HG02943 (cell line): ENCODE measurements around the gene P2RX3.
"Not testable (repeated sequence)": the region's sequence is repeated elsewhere in the genome, so short reads cannot be mapped to it uniquely, and the experiment has no call there.

Experiments
- ATAC-seq: cut with Tn5 transposase; IDR thresholded peaks from one replicate; pipeline ENCODE4 v1.9.1; 2021; ENCODE audit warnings: mild to moderate bottlenecking, low read depth, moderate library complexity; ENCODE audit not compliant: unreplicated experiment

The P2RX3 gene

DNA sequence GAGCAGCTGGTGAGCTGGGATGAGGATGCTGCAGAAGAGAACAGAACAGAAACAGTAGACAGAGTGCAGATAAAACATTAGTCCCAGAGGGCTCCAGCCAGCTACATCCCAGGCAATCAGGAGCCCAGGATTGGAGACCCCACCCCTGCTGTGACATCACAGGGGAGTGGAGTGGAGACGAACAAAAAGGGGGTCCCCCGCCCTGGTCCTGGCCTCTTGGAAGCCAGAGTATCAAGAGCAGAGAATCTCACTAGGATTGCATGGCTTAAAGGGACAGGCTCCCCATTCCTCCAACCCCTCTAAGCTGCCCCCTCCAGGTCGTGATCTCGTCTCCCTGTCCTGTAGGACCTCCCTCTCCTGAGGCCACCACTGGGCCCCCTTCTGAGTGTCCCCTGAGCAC, at the start of gene P2RX3:
Gene P2RX3 (plus strand): TSS at position 211 of the 400 bp plus-strand sequence. CDS start 199 bp downstream, outside the sequence.
- ATAC-seq: no peak

DNA sequence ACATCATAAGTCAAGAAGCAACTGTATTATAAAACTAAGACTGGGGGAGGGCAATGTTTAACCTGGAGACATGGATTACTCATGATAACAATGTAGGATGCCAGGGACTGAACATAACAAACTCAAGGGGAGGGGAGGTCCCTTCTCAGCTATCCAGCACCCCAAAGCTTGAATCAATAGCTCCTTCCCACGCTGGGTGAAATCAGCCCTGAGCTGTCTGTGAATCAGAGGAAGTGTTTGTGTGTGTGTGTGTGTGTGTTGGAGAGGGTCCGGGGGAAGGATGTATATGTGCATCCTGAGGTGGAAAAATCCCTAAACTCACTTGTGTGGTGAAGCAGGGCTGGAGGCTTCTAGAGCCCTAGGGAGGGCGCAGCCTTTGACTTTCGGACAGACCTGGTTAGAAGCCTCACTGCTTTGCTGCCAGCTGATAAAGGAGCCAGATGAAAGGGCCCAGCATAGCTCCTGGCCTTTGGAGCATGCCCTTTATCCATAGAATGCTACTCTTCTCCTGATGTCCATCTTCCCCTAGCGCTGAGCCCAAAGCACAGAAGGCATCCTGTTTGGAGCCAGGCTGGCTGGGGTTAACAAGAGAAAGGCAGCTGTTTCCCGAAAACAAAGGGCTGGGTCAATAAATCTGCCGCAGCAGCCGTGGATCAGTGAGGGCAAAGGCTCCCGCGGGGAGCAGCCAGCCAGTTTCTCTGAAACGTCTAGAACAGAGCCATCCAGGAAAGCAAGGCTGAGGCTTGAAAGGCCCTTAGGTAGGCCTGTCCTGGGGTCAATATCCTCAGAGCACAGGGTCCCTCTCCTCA, 49.2 kb upstream of the P2RX3 start:
- ATAC-seq: no peak

DNA sequence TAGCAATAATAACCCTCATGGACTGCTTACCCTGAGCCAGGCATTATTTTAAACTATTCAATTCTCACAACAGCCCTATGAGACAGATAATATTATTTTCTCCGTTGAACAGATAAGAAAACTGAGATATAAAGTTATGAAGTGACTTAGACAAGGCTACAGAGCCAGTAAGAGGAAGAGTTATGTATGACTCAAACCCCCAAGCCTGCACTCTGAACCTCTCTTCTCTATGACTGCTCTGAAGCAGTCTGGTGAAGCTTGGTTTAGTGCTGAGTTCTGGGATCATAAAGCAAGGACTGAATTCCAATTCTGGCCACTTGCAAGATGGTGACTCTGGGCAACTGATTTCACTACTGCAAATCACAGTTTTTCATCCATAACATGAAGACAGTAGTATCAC, 47.9 kb upstream of the P2RX3 start:
- ATAC-seq: no peak

DNA sequence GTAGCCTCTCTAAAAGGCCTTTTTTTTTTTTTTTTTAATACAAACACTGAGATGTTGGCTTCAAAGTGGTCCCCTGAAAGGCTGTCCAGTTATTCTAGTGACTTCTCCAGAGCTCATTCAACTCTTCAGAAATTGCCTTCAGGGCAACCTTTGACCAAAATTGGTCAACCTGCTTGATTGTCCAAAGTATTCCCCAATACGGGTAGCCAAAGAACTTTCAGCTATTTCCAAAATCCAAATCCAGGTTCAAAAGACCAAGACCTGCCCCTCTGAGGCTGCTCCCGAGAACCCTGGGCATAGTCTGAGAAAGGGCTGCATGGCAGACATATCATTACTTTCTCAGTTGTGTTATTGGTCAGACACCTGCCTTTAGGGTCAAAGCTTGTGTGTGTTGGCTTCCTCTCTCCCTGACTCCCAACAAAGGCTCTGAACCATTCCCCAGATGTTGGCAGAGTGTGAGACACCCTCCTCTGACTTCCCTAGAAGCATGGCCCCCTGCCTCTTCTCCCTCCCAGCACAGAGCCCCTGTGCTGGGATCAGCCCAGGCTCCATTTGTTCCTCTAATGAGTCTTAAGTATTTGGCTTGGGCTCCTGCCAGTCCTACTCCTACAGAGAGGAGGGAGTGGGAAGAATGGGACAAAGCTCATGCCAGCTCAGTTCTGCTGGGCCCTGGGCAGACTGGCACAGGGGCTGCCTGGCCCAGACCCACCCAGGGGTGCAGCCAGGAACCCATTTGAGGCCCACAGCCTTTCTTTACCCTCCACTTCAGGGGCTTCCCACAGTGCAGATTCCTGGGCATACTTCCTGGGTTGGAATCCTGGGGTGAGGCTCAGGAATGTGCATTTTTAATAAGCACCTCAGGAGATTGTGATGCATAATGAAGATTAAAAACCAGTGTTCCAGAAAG, 43.7 kb upstream of the P2RX3 start:
- ATAC-seq: no peak

DNA sequence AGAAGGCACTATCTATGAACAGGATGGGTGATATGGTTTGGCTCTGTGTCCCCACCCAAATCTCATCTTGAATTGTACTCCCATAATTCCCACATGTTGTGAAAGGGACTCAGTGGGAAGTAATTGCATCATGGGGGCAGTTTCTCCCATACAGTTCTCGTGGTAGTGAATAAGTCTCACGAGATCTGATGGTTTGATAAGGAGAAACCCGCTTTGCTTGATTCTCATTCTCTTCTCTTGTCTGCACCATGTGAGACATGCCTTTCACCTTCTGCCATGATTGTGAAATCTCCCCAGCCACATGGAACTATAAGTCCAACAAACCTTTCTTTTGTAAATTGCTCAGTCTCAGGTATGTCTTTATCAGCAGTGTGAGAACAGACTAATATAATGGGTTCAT, 41.9 kb upstream of the P2RX3 start:
- ATAC-seq: not testable (repeated sequence)

DNA sequence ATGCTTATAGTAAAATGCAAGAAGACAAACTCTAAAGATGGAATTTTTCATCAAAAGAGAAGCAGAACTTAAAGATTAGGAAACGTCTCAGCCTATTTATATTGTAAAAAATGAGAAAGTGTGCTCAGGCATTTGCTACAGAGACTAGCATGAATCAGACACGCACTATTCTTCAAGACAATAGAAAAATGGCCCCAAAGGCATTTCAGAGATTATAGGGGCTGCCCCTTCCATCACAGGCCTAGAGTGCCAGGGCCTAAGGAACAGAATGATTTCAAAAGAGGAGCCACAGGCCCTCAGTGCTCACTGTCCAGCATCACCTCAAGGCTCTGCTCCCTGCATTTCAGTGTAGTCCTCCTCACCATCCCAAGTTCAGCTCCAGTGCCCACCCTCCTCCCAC, 40.9 kb upstream of the P2RX3 start:
- ATAC-seq: no peak

DNA sequence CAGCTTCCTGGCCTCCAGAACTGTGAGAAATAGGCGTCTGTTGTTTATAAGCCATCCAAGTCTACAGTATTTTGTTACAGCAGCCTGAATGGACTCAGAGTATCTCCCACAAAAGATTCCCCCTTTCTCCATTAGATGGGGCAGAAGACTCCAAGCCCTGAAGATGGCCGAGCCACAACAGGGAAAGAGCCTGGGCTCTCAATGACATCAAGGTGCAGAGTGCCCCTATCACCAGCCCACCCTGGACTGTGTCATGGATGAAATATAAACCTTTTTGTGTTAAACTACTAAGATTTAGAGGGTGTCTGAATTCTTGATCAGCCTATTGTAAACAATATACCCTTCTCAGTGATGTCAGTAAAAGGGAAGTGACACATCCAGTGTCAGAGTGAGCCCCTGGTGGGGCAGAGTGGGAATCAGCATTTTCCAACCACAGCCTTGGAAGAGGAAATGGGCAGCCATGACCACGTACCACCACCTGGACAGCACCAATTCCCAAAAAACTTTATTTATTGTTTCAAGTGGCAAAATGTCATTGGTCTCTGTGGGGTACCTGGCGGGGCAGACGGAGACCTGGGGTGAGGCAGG, 38.9 kb upstream of the P2RX3 start:
- ATAC-seq: no peak

DNA sequence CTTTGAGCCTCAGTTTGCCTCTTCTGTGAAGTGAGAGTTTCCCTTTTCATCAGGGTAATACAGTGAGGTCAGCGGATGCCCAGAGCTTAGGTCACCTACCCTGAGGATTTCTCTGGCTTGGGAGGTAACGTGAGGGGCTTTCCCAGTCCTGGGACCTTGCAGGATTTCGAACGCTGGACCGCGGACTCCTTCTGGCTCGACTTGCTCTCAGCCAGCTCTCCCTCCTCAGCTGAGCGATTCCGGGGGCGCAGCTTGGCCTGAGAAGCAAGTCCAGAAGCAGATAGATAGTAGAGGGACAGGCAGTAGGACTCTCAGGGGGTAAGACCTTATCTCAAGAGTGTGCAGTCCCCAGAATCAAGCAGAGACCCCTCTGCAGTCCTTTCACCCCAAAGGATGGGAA, 37.4 kb upstream of the P2RX3 start:
- no peak for ATAC-seq

DNA sequence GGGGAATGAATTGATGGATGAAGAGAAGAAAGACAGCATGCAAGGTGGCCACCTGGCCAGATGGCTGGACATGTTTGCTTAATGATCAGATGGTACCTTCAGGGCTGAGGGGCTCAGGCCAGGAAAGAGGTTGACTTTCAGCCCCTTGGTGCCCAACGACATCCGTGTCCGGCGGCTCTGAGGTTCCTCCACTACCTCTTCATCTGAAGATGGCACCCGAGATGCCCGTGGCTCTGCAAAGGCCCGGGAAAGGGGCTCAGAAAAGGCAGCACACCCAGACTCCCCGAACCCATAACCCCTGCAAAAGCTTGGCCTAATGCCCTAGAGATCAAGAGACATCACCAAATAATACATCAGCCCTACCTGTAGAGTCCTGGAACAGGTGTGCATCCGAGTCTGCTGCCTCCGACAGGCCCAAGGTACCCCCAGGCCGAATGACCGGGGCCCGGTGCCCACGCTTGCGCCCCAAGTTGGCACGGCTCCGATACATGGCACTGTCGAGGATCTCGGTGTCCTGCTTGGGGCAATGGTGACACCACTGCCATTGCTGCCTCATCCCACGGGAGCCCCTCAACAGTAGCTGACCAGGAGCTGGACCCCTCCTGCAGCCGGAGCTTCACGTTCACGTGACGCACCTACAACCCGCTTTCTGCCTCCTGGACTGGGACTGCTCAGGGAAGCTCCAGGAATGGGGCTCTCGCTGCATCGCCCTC, 36.3 kb upstream of the P2RX3 start:
- no peak for ATAC-seq

DNA sequence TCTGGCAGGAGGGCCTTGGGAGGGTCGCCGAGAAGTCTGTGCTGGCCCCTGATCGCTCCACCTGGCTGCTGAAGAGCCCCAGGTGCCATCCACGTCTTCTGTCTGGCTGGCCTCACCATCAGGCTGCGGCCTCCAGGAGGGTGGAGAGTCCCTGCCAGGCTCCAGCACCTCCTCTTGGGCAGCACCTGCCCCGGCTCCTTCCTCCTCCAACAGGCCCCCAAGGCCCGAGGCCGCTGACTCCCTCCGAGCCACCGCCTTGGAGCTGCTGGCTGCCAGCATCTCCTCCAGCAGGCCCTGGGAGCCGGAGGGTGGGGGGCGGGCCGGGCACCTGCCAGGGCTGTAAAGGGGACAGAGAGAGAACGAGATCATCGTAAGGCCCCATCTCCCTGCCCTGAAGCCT, 35.7 kb upstream of the P2RX3 start:
- no peak for ATAC-seq

DNA sequence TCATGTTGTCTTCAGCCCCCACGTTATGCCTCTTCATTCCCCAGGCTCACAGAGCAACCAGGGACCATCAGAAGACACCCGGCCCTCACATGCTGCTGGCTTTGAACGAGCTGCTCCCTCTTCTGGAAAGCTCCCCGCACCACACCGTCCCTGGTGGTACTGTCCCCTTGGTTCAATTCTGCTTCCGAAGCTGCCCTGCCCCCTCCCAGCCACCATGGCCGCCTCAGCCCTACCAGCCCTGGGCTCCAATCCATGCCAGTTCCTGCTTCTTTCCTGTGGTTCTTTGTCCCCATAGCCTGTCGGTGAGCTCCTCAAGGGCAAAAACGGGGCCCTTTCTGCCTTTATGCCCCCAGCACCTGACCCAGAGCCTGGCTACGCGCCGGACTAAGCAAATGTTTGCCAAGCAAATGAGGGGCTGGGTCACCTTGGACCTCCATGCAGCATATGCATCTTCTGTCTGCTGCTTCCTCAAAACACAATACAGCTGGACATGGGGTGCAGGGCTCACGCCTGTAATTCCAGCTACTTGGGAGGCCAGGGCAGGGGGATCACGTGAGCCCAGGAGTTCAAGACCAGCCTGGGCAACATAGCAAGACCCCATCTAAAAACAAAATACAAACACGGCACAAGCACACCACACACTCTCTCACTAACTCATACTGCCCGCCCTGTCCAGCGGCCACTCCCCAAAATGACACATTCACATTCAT, 34.7 kb upstream of the P2RX3 start:
- ATAC-seq: no peak

DNA sequence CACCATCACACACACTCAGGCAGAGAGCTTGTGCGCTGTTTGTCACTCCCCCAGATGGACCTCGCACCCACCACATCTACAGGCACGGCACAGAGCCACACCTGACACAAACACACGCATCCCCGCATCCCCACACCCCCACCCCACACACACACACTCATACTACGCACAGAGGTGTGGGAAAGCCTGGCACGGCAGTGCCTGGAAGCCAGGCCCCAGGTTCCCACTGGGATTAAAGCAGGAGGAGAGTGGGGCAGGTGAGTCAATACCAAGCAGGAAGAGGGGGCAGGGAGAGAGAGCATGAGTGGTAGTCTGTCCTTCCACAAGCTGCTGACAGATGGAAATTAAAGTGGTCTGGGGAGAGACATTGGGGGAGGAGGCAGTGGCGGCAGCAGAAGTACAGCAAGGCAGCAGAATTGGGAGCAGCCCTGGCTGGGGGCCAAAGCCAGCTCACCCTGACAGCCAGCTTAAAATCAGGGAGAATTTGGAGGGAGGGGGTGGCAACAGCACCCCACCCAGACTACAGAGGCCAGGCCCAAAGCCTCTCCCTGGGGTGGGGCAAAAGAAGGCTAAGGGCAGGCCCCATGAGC, 34.1 kb upstream of the P2RX3 start:
- ATAC-seq: no peak

DNA sequence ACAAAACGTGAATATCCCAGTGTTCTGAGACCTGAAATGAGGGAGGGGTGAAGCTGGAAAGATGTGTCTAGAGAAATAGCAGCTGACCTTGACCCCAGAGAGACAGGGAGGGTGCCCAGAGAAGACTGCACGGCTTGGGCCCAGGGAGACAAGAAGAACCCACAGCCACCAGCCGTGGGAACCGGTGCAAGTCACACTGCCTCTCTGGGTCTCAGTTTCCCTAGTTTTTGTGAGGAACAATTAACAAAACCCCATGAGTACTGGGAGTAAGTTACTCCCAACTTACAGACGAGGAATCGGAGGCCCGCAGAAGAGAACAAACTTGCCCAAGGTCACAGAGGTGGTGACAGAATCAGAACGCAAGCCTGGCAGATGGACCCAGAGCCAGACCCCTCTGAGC, 32.6 kb upstream of the P2RX3 start:
- ATAC-seq: no peak

DNA sequence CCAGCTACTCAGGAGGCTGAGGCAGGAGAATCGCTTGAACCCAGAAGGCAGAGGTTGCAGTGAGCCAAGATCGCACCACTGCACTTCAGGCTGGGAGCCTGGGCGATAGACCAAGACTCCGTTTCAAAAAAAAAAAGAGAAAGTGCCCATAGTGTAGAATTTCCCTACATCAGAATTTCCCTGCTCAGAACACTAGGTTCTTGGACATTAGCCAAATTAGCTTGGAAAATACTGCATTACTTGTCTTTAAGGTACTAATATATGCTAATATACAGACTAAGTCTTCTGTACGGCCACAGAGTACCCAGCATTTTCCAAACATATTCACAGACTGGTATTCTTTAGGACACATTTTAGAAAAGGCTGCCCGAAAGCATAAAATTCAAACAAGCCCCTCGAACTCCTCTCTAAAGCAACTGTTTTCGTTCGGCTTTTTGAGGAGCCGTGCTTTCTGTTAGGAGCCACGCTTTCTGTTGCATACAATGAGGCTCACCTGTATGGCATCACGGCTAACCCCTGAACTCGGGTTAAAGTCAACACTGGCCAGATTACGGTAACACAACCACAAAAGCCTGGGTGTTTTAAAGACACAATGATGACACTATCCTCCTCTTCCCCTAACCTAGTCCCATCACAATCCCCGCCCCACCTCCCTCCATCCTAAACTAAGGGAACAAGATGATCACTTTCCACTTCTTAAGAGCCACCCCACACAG, 31.8 kb upstream of the P2RX3 start:
- no peak for ATAC-seq

DNA sequence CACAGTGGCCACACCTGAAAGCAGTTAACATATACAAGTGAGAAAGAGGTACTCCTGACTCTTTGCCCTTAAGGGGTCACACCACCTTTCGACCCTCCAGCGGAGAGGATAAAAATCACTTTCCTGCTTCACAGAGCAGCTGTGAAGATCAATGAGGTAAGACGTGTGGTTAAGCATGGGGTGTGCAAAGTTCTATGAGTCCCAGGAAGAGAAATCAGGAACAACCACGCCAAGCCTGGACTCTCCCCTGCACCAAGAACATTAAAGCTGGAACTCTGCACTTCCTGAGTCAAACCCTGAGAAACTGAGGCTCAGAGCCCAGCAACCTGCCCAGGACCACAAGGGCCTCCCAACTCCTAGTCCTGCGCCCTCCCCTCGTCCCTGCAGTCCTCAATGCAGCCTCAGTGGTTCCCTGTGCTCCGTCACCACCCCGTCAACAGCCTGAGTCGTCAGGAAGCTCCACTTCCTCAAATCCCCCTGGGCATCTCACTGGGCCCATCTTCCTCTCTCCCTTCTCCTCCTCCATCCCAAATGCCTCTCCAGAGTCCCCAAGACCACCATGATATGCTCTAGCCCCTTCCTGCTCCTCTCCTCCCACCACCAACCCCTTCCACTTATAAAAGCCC, 31.1 kb upstream of the P2RX3 start:
- ATAC-seq: no peak

DNA sequence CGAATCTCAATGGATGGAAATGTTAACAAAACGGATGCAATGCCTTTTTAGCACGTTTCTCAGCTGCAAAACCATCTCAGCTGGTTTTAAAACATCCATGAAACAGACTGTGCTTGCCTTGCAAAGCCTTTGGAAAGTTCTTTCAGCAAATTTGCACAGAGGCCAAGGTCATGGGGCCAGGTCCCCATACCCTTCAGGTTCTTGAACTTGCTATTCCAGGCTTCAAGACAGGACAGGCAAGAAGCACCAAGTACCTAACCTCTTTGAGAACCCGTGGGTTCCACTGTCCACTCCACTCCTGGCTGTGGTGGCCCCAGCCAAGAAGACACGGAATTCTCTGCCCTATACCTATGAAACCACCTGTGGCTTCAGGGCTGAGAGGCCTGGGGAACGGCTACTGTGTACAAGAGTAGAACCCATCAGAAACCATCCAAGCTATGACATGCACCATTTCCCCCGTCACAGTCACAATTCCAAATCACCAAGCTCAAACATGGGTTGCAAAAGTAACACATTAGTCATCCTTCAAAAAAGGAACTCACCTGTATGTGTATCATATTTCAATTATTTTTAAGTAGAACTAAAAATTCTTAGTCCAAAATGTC, 30.4 kb upstream of the P2RX3 start:
- ATAC-seq: no peak

DNA sequence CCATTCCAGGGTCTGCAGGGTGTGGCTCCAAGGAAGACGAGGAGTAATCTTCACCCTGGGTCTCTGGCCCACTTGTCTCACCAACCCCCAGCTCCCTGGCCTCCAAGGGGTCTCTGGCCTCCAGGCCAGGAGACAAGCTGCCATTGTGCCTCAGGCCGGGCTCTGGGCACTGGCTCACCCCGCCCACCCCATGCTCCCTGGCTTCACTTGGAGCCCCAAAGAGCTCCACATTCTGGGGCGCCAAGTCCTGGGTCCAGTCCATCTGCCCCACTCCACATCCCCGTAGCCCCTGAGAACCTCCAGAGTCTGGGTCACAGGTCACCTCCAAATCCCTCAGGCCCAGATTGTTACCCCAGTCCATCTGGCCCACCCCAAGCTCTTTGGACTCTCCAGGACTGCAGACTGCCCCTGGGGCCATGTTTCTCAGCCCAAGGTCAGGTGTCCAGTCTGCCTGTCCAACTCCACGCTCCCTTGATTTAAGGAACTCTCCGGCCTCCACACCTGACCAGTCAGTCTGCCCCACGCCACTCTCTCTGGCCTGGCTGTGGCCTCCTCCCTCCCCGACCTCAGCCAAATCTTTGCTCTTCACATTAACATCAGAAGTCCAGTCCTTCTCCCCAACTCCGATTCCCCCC, 29.6 kb upstream of the P2RX3 start:
- no peak for ATAC-seq
